H1 (cell line): Measurements from ENCODE around the gene ZNF407. TPM values are rescaled to one million over a fixed set of nuclear protein-coding genes. Genes with fewer than 3 reads are reported as not detected.

Experiments
- CTCF ChIA-PET: fragments of 300-600 bp; sonication (Branson Sonifier 250); formaldehyde crosslinking; loops from one replicate; lab custom pipeline; 2021; ENCODE audit not compliant: partially characterized antibody; lab: Charles Lee
- POLR2A ChIA-PET: fragments of 300-600 bp; sonication (Branson Sonifier 250); formaldehyde crosslinking; loops from one replicate; lab custom pipeline; 2021; ENCODE audit warnings: inconsistent platforms; ENCODE audit not compliant: partially characterized antibody; lab: Charles Lee
- DNase-seq, 2 experiments: peaks; one replicate each; pipeline versions ENCODE4 v3.0.0 to v3.0.0-alpha.2; 2010 to 2022; ENCODE audit warnings: low spot score in 2 of 2, low read depth in 1 of 2, mixed read lengths in 1 of 2
- FAIRE-seq: peaks from 2 replicates; lab custom pipeline; 2011; peaks lifted over from hg19 to GRCh38; lab: Jason Lieb, UNC
- H2AFZ ChIP-seq: 2 replicates; pipeline ENCODE4 v1.8.1; 2012; ENCODE audit warnings: low read length, inconsistent platforms
- H2AK5ac ChIP-seq: 2 replicates; pipeline ENCODE4 v1.6.1; 2013; ENCODE audit warnings: low read depth, low read length
- H2BK120ac ChIP-seq: replicated peaks from 2 replicates; pipeline ENCODE3; 2013; ENCODE audit warnings: low read depth, low read length, inconsistent platforms
- H2BK12ac ChIP-seq: 2 replicates; pipeline ENCODE4 v1.6.1; 2013; ENCODE audit warnings: low read depth, low read length
- H2BK15ac ChIP-seq: 2 replicates; pipeline ENCODE4 v1.6.1; 2013; ENCODE audit warnings: low read length
- H2BK20ac ChIP-seq: 2 replicates; pipeline ENCODE4 v1.6.1; 2013; ENCODE audit warnings: low read length
- H2BK5ac ChIP-seq: 2 replicates; pipeline ENCODE4 v1.6.1; 2013; ENCODE audit warnings: low read depth, low read length
- H3K14ac ChIP-seq: 2 replicates; pipeline ENCODE4 v1.6.1; 2013; ENCODE audit warnings: inconsistent platforms; ENCODE audit not compliant: insufficient read length
- H3K18ac ChIP-seq: 2 replicates; pipeline ENCODE4 v1.6.1; 2013; ENCODE audit warnings: low read length; ENCODE audit errors: extremely low read depth
- H3K23ac ChIP-seq: 2 replicates; pipeline ENCODE4 v1.6.1; 2013; ENCODE audit warnings: inconsistent platforms; ENCODE audit not compliant: insufficient read length
- H3K23me2 ChIP-seq: 2 replicates; pipeline ENCODE4 v1.6.1; 2013; ENCODE audit warnings: low read depth, low read length
- H3K27ac ChIP-seq: 2 replicates; pipeline ENCODE4 v1.6.1; 2011; ENCODE audit warnings: low read depth, low read length, inconsistent platforms
- H3K27me3 ChIP-seq, 4 experiments: replicated peaks in 1 of 4; 1 replicate in 1 of 4; 2 replicates in 3 of 4; pipeline versions ENCODE4 v1.6.1 to v1.8.1; 2011 to 2013; ENCODE audit warnings: low read length in 3 of 4, mild to moderate bottlenecking in 3 of 4, inconsistent platforms in 2 of 4, mixed read lengths in 2 of 4, moderate library complexity in 1 of 4; ENCODE audit not compliant: control insufficient read depth in 3 of 4, insufficient read depth in 3 of 4; ENCODE audit errors: extremely low read depth in 1 of 4
- H3K36me3 ChIP-seq, 4 experiments: 2 replicates each; pipeline versions ENCODE4 v1.6.1 to v1.8.1; 2011 to 2013; ENCODE audit warnings: mild to moderate bottlenecking in 4 of 4, low read length in 3 of 4, moderate library complexity in 2 of 4, control low read depth in 1 of 4, inconsistent platforms in 1 of 4; ENCODE audit not compliant: insufficient read depth in 4 of 4, control insufficient read depth in 2 of 4
- H3K4ac ChIP-seq: replicated peaks from 2 replicates; pipeline ENCODE3; 2013; ENCODE audit warnings: low read length, low read depth, mixed read lengths, inconsistent platforms; ENCODE audit not compliant: insufficient read length
- H3K4me1 ChIP-seq, 4 experiments: replicated peaks in 1 of 4; 1 replicate in 1 of 4; 2 replicates in 3 of 4; pipeline versions ENCODE4 v1.6.1 to v1.8.1; 2011 to 2013; ENCODE audit warnings: low read length in 3 of 4, inconsistent platforms in 2 of 4, mixed read lengths in 1 of 4; ENCODE audit not compliant: insufficient read depth in 4 of 4, control insufficient read depth in 3 of 4
- H3K4me2 ChIP-seq, 2 experiments: 2 replicates each; pipeline versions ENCODE4 v1.6.1 to v1.8.1; 2011 to 2013; ENCODE audit warnings: low read depth in 2 of 2, low read length in 2 of 2, control low read depth in 1 of 2, inconsistent platforms in 1 of 2, mild to moderate bottlenecking in 1 of 2; ENCODE audit not compliant: insufficient read depth in 1 of 2
- H3K4me3 ChIP-seq, 4 experiments: fragments of 200-600, 300-600 bp in 1 of 4; sonication (generic), shearing (Covaris generic), sonication (Bioruptor Twin) in 1 of 4; 2 replicates each; pipeline versions ENCODE4 v1.5.1 to v1.8.1; 2011 to 2016; ENCODE audit warnings: low read length in 4 of 4, low read depth in 3 of 4, control low read depth in 2 of 4, inconsistent platforms in 2 of 4, mild to moderate bottlenecking in 2 of 4, mixed read lengths in 1 of 4, moderate library complexity in 1 of 4; ENCODE audit not compliant: insufficient read depth in 2 of 4; ENCODE audit errors: extremely low read depth in 1 of 4
- H3K56ac ChIP-seq: replicated peaks from 2 replicates; pipeline ENCODE3; 2013; ENCODE audit warnings: low read depth, mild to moderate bottlenecking, mixed read lengths, low read length, inconsistent platforms; ENCODE audit not compliant: insufficient read length
- H3K79me1 ChIP-seq: 2 replicates; pipeline ENCODE4 v1.6.1; 2013; ENCODE audit warnings: low read depth, low read length, control low read depth
- H3K79me2 ChIP-seq, 2 experiments: 2 replicates each; pipeline versions ENCODE4 v1.6.1 to v1.8.1; 2012 to 2013; ENCODE audit warnings: low read length in 2 of 2, mild to moderate bottlenecking in 2 of 2, inconsistent platforms in 1 of 2; ENCODE audit not compliant: insufficient read depth in 2 of 2, control insufficient read depth in 1 of 2
- H3K9ac ChIP-seq, 4 experiments: replicated peaks in 1 of 4; 1 replicate in 1 of 4; 2 replicates in 3 of 4; pipeline versions ENCODE4 v1.6.1 to v1.8.1; 2011 to 2013; ENCODE audit warnings: low read depth in 3 of 4, low read length in 3 of 4, control low read depth in 2 of 4, mild to moderate bottlenecking in 2 of 4, moderate library complexity in 2 of 4, inconsistent platforms in 1 of 4; ENCODE audit errors: extremely low read depth in 1 of 4
- H3K9me3 ChIP-seq, 2 experiments: 2 replicates each; pipeline versions ENCODE4 v1.6.1 to v1.8.1; 2012 to 2013; ENCODE audit warnings: mild to moderate bottlenecking in 2 of 2, moderate library complexity in 2 of 2, control low read depth in 1 of 2, inconsistent platforms in 1 of 2, low read depth in 1 of 2, low read length in 1 of 2, mixed read lengths in 1 of 2; ENCODE audit not compliant: insufficient read depth in 2 of 2
- H4K20me1 ChIP-seq, 2 experiments: replicated peaks in 1 of 2; 2 replicates each; pipeline versions ENCODE3 to v1.8.1; 2011 to 2013; ENCODE audit warnings: inconsistent platforms in 2 of 2, low read length in 2 of 2, mild to moderate bottlenecking in 1 of 2; ENCODE audit not compliant: insufficient read depth in 2 of 2, control insufficient read depth in 1 of 2
- H4K5ac ChIP-seq: 2 replicates; pipeline ENCODE4 v1.6.1; 2013; ENCODE audit warnings: low read length, low read depth, mixed read lengths, inconsistent platforms; ENCODE audit not compliant: insufficient read length
- H4K8ac ChIP-seq: 2 replicates; pipeline ENCODE4 v1.8.0; 2013; ENCODE audit warnings: mild to moderate bottlenecking, moderate library complexity, low read length, inconsistent platforms; ENCODE audit not compliant: insufficient read depth; ENCODE audit errors: extremely low read depth
- H4K91ac ChIP-seq: replicated peaks from 2 replicates; pipeline ENCODE3; 2013; ENCODE audit warnings: low read length, mixed read lengths, inconsistent platforms; ENCODE audit not compliant: insufficient read length
- BACH1 ChIP-seq: IDR thresholded peaks from 2 replicates; pipeline ENCODE4 v1.6.1; 2012; ENCODE audit warnings: low read length, improper control_type of control experiment
- CBX5 ChIP-seq: fragments of 300-800, 300-1000 bp; sonication (generic); IDR thresholded peaks from 2 replicates; pipeline ENCODE4 v1.7.1; 2016; ENCODE audit warnings: antibody characterized with exemption, low read length, low read depth
- JUND ChIP-seq: IDR thresholded peaks from 2 replicates; pipeline ENCODE4 v1.6.1; 2011; ENCODE audit warnings: mild to moderate bottlenecking, improper control_type of control experiment, low read length
- POLR2A ChIP-seq, 2 experiments: IDR thresholded peaks; 1 replicate in 1 of 2; 2 replicates in 1 of 2; pipeline ENCODE4 v1.6.1; 2011; ENCODE audit warnings: low read depth in 2 of 2, low read length in 2 of 2, mild to moderate bottlenecking in 2 of 2; ENCODE audit errors: control extremely low read depth in 1 of 2
- RAD21 ChIP-seq, 2 experiments: IDR thresholded peaks in 1 of 2; conservative IDR thresholded peaks in 1 of 2; 2 replicates each; pipeline ENCODE4 v1.6.1; 2011; ENCODE audit warnings: low read depth in 2 of 2, low read length in 2 of 2, improper control_type of control experiment in 1 of 2, inconsistent platforms in 1 of 2, mild to moderate bottlenecking in 1 of 2, moderate library complexity in 1 of 2
- SIN3A ChIP-seq, 2 experiments: IDR thresholded peaks in 1 of 2; conservative IDR thresholded peaks in 1 of 2; 2 replicates each; pipeline ENCODE4 v1.6.1; 2011 to 2012; ENCODE audit warnings: low read length in 2 of 2, improper control_type of control experiment in 1 of 2, low read depth in 1 of 2, mild to moderate bottlenecking in 1 of 2
- SIX5 ChIP-seq: IDR thresholded peaks from 2 replicates; pipeline ENCODE4 v1.6.1; 2011; ENCODE audit warnings: mild to moderate bottlenecking, low read depth, low read length
- SRF ChIP-seq: IDR thresholded peaks from 2 replicates; pipeline ENCODE4 v1.6.1; 2011; ENCODE audit warnings: mild to moderate bottlenecking, low read depth, low read length, moderate library complexity
- TAF7 ChIP-seq: optimal IDR thresholded peaks from 2 replicates; pipeline ENCODE3; 2011; ENCODE audit warnings: low read depth, mild to moderate bottlenecking, inconsistent platforms, low read length, moderate library complexity, borderline replicate concordance
- TEAD4 ChIP-seq: IDR thresholded peaks from 2 replicates; pipeline ENCODE4 v1.6.1; 2012; ENCODE audit warnings: low read depth, low read length, inconsistent platforms, mixed read lengths
- WGBS, 2 experiments: shearing (Covaris generic) in 1 of 2; methylation state at CpG; one replicate each; pipeline versions ENCODE4 v1.1.6 to v1.1.7; 2013 to 2015; ENCODE audit warnings: low lambda C conversion rate in 2 of 2, mixed read lengths in 2 of 2, inconsistent platforms in 1 of 2, low coverage in 1 of 2, missing lambda C conversion rate in 1 of 2; ENCODE audit not compliant: insufficient replicate concordance in 2 of 2, insufficient coverage in 1 of 2, insufficient read length in 1 of 2; ENCODE audit errors: extremely low coverage in 1 of 2, missing lambda C conversion rate in 1 of 2; 5-methylcytosine and 5-hydroxymethylcytosine counted together
- polyA plus RNA-seq, 7 experiments: library from polyadenylated mRNA; depleted of rRNA in 3 of 7; stranded (reverse) in 5 of 7; unstranded in 2 of 7; fragments of >200 nt in 5 of 7; fragments of 200-250 nt in 2 of 7; gene quantifications; 1 replicate in 5 of 7; 2 replicates in 1 of 7; 4 replicates in 1 of 7; pipeline versions ENCODE4 v1.2.1 to v1.2.3, GENCODE V29; 2011 to 2013; ENCODE audit warnings: missing spikeins in 2 of 7, mixed read lengths in 2 of 7
- total RNA-seq: library from RNA; stranded (reverse); fragmentation: NEBNext Ultra II Directional; extraction: Animal tissue kit (Norgen Biotek cat#: 25700); gene quantifications from 2 replicates; pipeline ENCODE4 v1.2.1, GENCODE V29; 2021
- TF ChIP-seq, protein P1 (sequence below): IDR thresholded peaks from 2 replicates; pipeline ENCODE4 v1.6.1; 2011; ENCODE audit warnings: low read length, improper control_type of control experiment

Gene ZNF407
- total and polyA plus RNA-seq, 2 of the 8 experiments (the other 6 are each of a cell fraction or from before 2014, with no cell fraction given): 1.5 to 6.8 TPM

DNA sequence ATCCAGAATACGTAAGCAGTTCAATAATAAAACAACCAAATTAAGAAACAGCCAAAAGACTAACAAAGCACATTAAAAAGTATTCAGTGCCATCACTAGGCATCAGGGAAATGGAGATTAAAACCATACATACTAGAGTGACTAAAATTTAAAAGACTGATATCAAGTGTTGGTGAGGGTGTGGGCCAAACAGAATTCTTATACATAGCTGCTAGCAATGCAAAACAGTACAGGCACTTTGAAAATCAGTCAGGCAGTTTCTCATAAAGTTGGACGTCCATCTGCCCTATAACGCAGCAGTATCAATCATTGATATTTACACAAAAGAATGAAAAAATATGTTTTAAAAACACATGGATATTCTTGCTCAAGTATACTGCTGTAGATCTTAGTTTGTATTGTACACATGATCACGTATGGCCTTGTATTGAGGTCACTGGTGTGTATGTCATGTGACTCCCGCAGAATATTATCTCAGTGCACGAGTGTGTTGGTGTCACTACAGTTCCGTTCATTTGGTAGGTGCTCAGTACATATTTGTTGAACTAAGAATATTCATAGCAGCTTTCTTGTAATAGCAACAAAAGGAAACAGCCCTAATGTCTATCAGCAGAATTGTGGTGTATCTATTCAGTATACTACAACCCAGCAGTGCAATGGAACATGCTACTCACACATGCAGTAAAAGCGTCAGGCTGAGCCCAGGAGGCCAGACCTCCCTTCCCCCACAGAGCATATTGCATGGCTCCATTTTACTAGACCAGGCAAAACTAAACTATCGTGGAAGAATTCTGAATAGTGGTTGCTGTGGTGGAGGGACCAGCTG is 28.6 kb downstream of the ZNF407 start:
- Histone ChIP-seq H3K23me2 (peaks cover 6% of the 10 kb centered on the region; the same call in 1 of the 2 replicates), H3K79me1 (peaks cover 5% of the 10 kb centered on the region; the same call in 1 of the 2 replicates), H3K27me3 (no peaks in the 10 kb centered on the region), H3K9me3 (no peaks in the 10 kb centered on the region), H2BK5ac (no peak overlapping the region), H3K4me2 (no peak overlapping the region), H3K4ac (no peak overlapping the region), H3K14ac (no peak overlapping the region), H3K79me2 (peaks cover 0 to 9% of the 10 kb centered on the region in 2 experiments; a peak in 1 of 4 replicates), H4K8ac (no peak overlapping the region), H3K36me3 (no peaks in the 10 kb centered on the region; a peak in 1 of 8 replicates), H2AK5ac (no peak overlapping the region), H3K4me3 (no peak overlapping the region), H4K91ac (no peak overlapping the region), H2BK12ac (no peak overlapping the region), H4K20me1 (peaks cover 0 to 5% of the 10 kb centered on the region in 2 experiments), H2BK15ac (no peak overlapping the region), H2AFZ (no peak overlapping the region; the same call in 1 of the 2 replicates), H2BK20ac (no peak overlapping the region), H2BK120ac (no peak overlapping the region), H3K27ac (no peak overlapping the region), H3K4me1 (peaks cover 4 to 13% (median 11%) of the 10 kb centered on the region in 4 experiments), H3K23ac (no peak overlapping the region), H3K18ac (no peak overlapping the region), H4K5ac (no peak overlapping the region), H3K56ac (no peak overlapping the region), H3K9ac (no peak overlapping the region)
- ChIA-PET POLR2A (no interaction called here), CTCF (interaction anchor here (1.0 kb wide), 1 partner anchor 22 kb away, joined by 4 read pairs; no protein-coding TSS in a partner anchor)
- WGBS, 2 experiments: 92% methylated on average over 9 of the region's 9 CpGs; no CpG with 5 or more reads in 1 of the 2 experiments
- DNase-seq (no peak), FAIRE-seq (no peak)
- TF ChIP-seq, protein P1, sequence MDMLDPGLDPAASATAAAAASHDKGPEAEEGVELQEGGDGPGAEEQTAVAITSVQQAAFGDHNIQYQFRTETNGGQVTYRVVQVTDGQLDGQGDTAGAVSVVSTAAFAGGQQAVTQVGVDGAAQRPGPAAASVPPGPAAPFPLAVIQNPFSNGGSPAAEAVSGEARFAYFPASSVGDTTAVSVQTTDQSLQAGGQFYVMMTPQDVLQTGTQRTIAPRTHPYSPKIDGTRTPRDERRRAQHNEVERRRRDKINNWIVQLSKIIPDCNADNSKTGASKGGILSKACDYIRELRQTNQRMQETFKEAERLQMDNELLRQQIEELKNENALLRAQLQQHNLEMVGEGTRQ: no peak
- TF ChIP-seq POLR2A (IDR thresholded peaks at IDR 0.05; ENCODE audit: control extremely low read depth in 1 of 2, low read depth in 2 of 2, low read length in 2 of 2) (no peak), SIX5 (no peak), TEAD4 (no peak), JUND (no peak), SRF (no peak), BACH1 (no peak), RAD21 (IDR thresholded peaks at IDR 0.05 in 1 of 2, conservative IDR thresholded peaks at IDR 0.05 in 1 of 2; ENCODE audit: low read depth in 2 of 2, low read length in 2 of 2) (no peak), TAF7 (no peak), CBX5 (no peak), SIN3A (conservative IDR thresholded peaks at IDR 0.05 in 1 of 2, IDR thresholded peaks at IDR 0.05 in 1 of 2; ENCODE audit: low read depth in 1 of 2, low read length in 2 of 2) (no peak)
